ENCODE measurements around the gene GBGT1. TPM values are rescaled to one million over a fixed set of nuclear protein-coding genes. Genes with fewer than 3 reads are reported as not detected.

GBGT1 gene
- total RNA-seq, 2 donors from 2014 or later = 2.2 to 2.3 TPM

- H3K36me3 Mint-ChIP-seq (ENCODE audit: low read depth) = peaks cover 6% of the 10 kb centered on the region
- peaks cover 51% of the 10 kb centered on the region for H3K4me1 Mint-ChIP-seq
- DNase-seq (peak; percentile 88 to 95 (median 92)), ATAC-seq (peak; percentile 81)
- H3K27me3 Mint-ChIP-seq = no peaks in the 10 kb centered on the region
- peak within 1 kb of the TSS; percentile 82 for H3K4me3 Mint-ChIP-seq
- H3K27ac Mint-ChIP-seq = peak within 1 kb of the TSS; percentile 100
- H3K9me3 ChIP-seq (ENCODE audit: control insufficient read depth, low read length, poor library complexity, severe bottlenecking) = no peaks in the 10 kb centered on the region
Observed at GRCh38 chr9:133121198-133121914, 42.4 kb downstream of the GBGT1 start, which contains the start of gene RALGDS. Gene RALGDS (minus strand): TSS chr9:133121240. CDS start chr9:133121154, 86 bp downstream.

- no peaks in the 10 kb centered on the region for H3K27me3 Mint-ChIP-seq
- no peaks in the 10 kb centered on the region for H3K9me3 ChIP-seq (ENCODE audit: control insufficient read depth, low read length, poor library complexity, severe bottlenecking)
- DNase-seq (no peak), ATAC-seq (no peak)
- H3K36me3 Mint-ChIP-seq (ENCODE audit: low read depth) = peaks cover 6% of the 10 kb centered on the region
- peak overlapping the region; percentile 93 for H3K27ac Mint-ChIP-seq
- H3K4me1 Mint-ChIP-seq = peaks cover 53% of the 10 kb centered on the region
- H3K4me3 Mint-ChIP-seq = peak overlapping the region; percentile 81
Observed at GRCh38 chr9:133120501-133121197, 43.1 kb downstream of the GBGT1 start.

DNA sequence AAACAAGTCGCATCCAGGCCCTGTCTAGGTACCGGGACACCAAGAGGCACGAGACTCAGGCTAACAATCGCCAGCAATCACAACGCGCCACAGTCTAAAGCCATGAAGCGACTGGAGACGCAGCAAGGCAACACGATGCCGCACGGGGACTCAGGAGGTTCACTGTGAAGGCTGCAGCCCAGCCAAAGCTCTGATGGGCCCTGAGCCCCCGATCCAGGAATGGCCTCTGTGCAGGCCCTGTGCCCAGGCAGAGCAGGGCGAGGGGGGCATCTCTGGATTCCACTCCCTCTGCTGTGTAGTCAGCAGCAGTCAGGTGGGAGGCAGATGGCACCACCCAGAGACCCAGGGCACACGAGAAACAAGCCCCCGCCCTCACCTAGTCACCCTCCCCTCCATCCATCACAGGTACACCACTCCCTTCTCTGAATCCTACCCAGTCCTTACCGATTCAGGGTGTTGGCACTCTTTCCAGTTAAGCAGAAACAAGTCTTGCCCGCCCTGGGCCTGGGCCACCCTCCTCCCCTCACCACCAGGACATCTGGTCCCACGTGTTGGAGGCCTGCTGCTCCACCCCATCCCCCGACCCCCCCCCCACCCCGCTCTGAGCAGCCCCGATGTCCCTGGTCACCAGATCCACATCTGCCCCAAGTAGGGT, 43.7 kb downstream of the GBGT1 start:
- Mint-ChIP-seq H3K36me3 (ENCODE audit: low read depth) (peaks cover 6% of the 10 kb centered on the region), H3K27ac (peak overlapping the region; percentile 93), H3K27me3 (no peaks in the 10 kb centered on the region), H3K4me3 (peak overlapping the region; percentile 81), H3K4me1 (peaks cover 55% of the 10 kb centered on the region)
- DNase-seq (no peak), ATAC-seq (no peak)
- H3K9me3 ChIP-seq (ENCODE audit: control insufficient read depth, low read length, poor library complexity, severe bottlenecking) = no peaks in the 10 kb centered on the region

GRCh38 chr9:133119103-133119845, 44.4 kb downstream of the GBGT1 start:
- peak overlapping the region; percentile 93 for H3K27ac Mint-ChIP-seq
- no peaks in the 10 kb centered on the region for H3K27me3 Mint-ChIP-seq
- H3K9me3 ChIP-seq (ENCODE audit: control insufficient read depth, low read length, poor library complexity, severe bottlenecking) = no peaks in the 10 kb centered on the region
- peaks cover 53% of the 10 kb centered on the region for H3K4me1 Mint-ChIP-seq
- DNase-seq (no peak), ATAC-seq (no peak)
- H3K4me3 Mint-ChIP-seq = peak overlapping the region; percentile 81
- H3K36me3 Mint-ChIP-seq (ENCODE audit: low read depth) = peaks cover 6% of the 10 kb centered on the region

GRCh38 chr9:133118568-133118967, 45.1 kb downstream of the GBGT1 start:
- peak overlapping the region; percentile 81 for H3K4me3 Mint-ChIP-seq
- H3K36me3 Mint-ChIP-seq (ENCODE audit: low read depth) = no peaks in the 10 kb centered on the region
- H3K27me3 Mint-ChIP-seq = no peaks in the 10 kb centered on the region
- H3K4me1 Mint-ChIP-seq = peaks cover 53% of the 10 kb centered on the region
- no peaks in the 10 kb centered on the region for H3K9me3 ChIP-seq (ENCODE audit: control insufficient read depth, low read length, poor library complexity, severe bottlenecking)
- ATAC-seq (no peak), DNase-seq (no peak)
- peak overlapping the region; percentile 93 for H3K27ac Mint-ChIP-seq

DNA sequence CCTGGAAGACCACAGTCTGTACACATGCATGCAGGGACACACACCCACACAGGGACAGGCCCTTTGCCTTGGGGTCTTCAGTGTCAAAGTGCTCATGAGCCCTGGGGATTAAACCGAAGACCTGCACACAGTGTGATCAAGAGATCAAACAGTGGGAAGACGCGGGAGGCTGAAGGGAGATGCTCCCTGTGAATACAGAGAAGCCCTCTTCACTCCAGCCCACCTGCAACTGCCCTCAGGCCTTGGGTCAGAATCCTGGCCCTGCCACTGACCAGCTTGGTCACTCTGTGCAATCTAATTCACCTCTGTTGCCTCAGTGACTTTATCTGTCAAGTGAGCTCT, 45.6 kb downstream of the GBGT1 start:
- no peak for ATAC-seq
- peaks cover 54% of the 10 kb centered on the region for H3K4me1 Mint-ChIP-seq
- peak overlapping the region; percentile 93 for H3K27ac Mint-ChIP-seq
- no peaks in the 10 kb centered on the region for H3K36me3 Mint-ChIP-seq (ENCODE audit: low read depth)
- H3K9me3 ChIP-seq (ENCODE audit: control insufficient read depth, low read length, poor library complexity, severe bottlenecking) = no peaks in the 10 kb centered on the region
- no peak for DNase-seq
- H3K27me3 Mint-ChIP-seq = no peaks in the 10 kb centered on the region
- peak overlapping the region; percentile 81 for H3K4me3 Mint-ChIP-seq

- DNase-seq = no peak
- Mint-ChIP-seq H3K27ac (peak overlapping the region; percentile 93), H3K27me3 (no peaks in the 10 kb centered on the region), H3K4me1 (peaks cover 60% of the 10 kb centered on the region), H3K4me3 (peak overlapping the region; percentile 12), H3K36me3 (ENCODE audit: low read depth) (no peaks in the 10 kb centered on the region)
- H3K9me3 ChIP-seq (ENCODE audit: control insufficient read depth, low read length, poor library complexity, severe bottlenecking) = no peaks in the 10 kb centered on the region
- no peak for ATAC-seq
Observed at GRCh38 chr9:133117271-133118178, 46.2 kb downstream of the GBGT1 start.

DNA sequence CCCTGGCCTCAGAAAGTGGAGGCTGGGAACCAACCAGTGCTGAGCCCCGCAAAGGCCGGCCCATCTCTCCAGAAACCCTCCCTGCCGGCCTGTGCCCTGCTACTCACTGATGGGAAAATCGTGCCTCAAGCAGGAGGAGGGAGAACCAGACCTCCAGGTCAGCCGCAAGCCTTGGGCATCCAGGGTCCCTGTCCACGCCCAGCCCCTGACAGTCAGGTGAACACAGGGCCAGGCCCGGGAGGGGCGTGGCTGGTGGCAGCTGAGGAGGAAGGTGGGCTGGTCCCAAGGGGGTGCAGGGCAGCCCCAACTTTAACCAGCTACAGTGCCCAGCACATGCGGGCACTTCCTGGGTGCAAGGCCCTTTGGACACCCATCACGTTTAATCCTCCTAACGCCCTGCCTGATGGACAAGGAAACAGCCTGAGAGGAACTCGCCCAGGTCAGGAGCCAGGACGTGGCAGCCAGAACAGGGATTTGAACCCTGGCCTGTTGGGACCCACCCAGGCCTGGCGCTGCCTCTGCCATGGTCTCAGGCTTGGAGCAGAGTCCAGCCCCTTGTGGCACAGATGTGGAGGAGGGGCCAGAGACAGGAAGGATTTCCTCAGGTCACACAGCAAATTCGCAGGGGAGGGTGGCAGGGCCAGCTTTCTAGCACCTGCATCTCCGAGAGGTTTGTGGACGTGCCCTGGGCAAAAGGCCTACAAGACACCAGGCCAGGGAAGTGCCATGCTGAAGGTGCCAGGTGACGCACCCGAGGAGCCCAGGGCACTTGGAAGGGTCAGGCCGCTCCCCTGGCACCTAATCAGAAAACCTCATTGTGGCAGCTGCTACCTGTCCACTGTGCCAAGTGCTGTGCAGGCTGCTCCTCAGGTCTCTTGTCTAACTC, 47.1 kb downstream of the GBGT1 start:
- Mint-ChIP-seq H3K4me3 (peak overlapping the region; percentile 75), H3K27ac (peak overlapping the region; percentile 93), H3K4me1 (peaks cover 59% of the 10 kb centered on the region), H3K36me3 (ENCODE audit: low read depth) (no peaks in the 10 kb centered on the region), H3K27me3 (no peaks in the 10 kb centered on the region)
- ATAC-seq = no peak
- no peak for DNase-seq
- H3K9me3 ChIP-seq (ENCODE audit: control insufficient read depth, low read length, poor library complexity, severe bottlenecking) = no peaks in the 10 kb centered on the region

- Mint-ChIP-seq H3K4me1 (peaks cover 57% of the 10 kb centered on the region), H3K27me3 (no peaks in the 10 kb centered on the region), H3K36me3 (ENCODE audit: low read depth) (no peaks in the 10 kb centered on the region), H3K4me3 (peak overlapping the region; percentile 77), H3K27ac (peak overlapping the region; percentile 93)
- peak; percentile 54 for ATAC-seq
- H3K9me3 ChIP-seq (ENCODE audit: control insufficient read depth, low read length, poor library complexity, severe bottlenecking) = no peaks in the 10 kb centered on the region
- peak in 1 of 3 donors; percentile 44 for DNase-seq
Observed at GRCh38 chr9:133115604-133116345, 47.9 kb downstream of the GBGT1 start.

DNA sequence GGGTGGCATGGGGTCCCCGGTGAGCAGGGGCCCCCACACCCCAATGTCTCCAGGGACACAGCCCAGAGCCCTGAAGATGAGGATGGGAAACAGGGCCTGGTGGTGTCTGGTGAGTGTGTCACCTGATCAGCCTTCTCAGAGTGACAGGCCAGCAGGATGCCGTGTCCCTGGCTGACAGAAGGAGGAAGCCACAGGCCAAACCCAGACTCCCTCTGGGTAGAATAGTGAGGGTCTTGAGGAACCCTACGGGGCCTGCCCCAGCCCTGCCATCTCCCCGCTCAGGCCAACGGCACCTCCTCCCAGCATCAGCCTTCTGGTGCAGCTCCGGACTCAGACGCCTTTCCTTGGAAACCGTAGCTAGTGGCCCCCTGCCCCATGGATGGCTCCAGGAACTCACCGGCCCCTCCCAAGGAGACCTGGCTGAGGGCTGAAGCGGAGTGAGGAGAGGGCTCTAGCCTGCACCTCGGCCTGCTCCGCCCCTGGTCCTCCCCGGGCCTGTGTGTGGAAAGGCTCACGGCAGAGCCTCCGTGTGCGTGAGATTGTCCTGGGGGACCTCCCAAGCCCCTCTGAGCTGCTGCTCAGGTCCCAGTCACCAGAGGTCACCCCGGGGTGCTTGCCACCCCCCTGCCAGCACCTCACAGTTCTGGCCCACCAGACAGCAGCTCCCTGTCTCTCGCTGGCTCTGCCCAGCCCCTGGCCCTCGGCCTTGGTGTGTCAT, 48.7 kb downstream of the GBGT1 start:
- H3K9me3 ChIP-seq (ENCODE audit: control insufficient read depth, low read length, poor library complexity, severe bottlenecking) = no peaks in the 10 kb centered on the region
- ATAC-seq (no peak), DNase-seq (no peak)
- H3K4me1 Mint-ChIP-seq = peaks cover 57% of the 10 kb centered on the region
- H3K4me3 Mint-ChIP-seq = peak overlapping the region; percentile 77
- H3K36me3 Mint-ChIP-seq (ENCODE audit: low read depth) = no peaks in the 10 kb centered on the region
- peak overlapping the region; percentile 93 for H3K27ac Mint-ChIP-seq
- no peaks in the 10 kb centered on the region for H3K27me3 Mint-ChIP-seq

Data from T-helper 17 cell (primary cell).